MCF 10A (cell line): Measurements from ENCODE around the gene ACAA2. TPM values are rescaled to one million over a fixed set of nuclear protein-coding genes. Genes with fewer than 3 reads are reported as not detected.
A peak's percentile ranks its signal among the peaks of the same experiment; 100 is the strongest.

Source experiments
- BruUV-seq: library from RNA; stranded (reverse); fragments of 400-500 nt; replicated peaks from 2 replicates; lab custom pipeline; 2021; lab: Mats Ljungman, UMichigan
- CTCF ChIA-PET: fragments of 300-600 bp; sonication (Branson Sonifier 250); formaldehyde crosslinking; extraction: SDS; loops from one replicate; lab custom pipeline; 2021; ENCODE audit warnings: antibody characterized with exemption, inconsistent platforms; lab: Yijun Ruan, JAX
- POLR2A ChIA-PET: fragments of 300-600, 350-650 bp; sonication (Branson Sonifier 250); formaldehyde crosslinking; extraction: SDS; loops from one replicate; lab custom pipeline; 2020; ENCODE audit warnings: antibody characterized with exemption, inconsistent platforms; lab: Yijun Ruan, JAX
- DNase-seq: peaks from one replicate; pipeline ENCODE4 v3.0.0-alpha.2; 2018; ENCODE audit not compliant: unreplicated experiment
- H3K27ac Mint-ChIP-seq: one replicate; pipeline ENCODE4 v1.8.0; 2022; ENCODE audit warnings: mild to moderate bottlenecking, low read depth, mixed read lengths; ENCODE audit not compliant: unreplicated experiment
- H3K27me3 Mint-ChIP-seq: one replicate; pipeline ENCODE4 v1.8.0; 2022; ENCODE audit warnings: mixed read lengths; ENCODE audit not compliant: insufficient read depth, unreplicated experiment
- H3K36me3 Mint-ChIP-seq: one replicate; pipeline ENCODE4 v1.8.0; 2022; ENCODE audit warnings: mild to moderate bottlenecking, moderate library complexity, mixed read lengths; ENCODE audit not compliant: insufficient read depth, unreplicated experiment
- H3K4me1 Mint-ChIP-seq: one replicate; pipeline ENCODE4 v1.8.0; 2022; ENCODE audit warnings: mixed read lengths; ENCODE audit not compliant: insufficient read depth, unreplicated experiment
- H3K4me3 Mint-ChIP-seq: one replicate; pipeline ENCODE4 v1.8.0; 2022; ENCODE audit warnings: mild to moderate bottlenecking, moderate library complexity, mixed read lengths; ENCODE audit not compliant: unreplicated experiment
- H3K9me3 Mint-ChIP-seq: one replicate; pipeline ENCODE4 v1.8.0; 2022; ENCODE audit warnings: mixed read lengths; ENCODE audit not compliant: unreplicated experiment
- intact Hi-C: fragments of 100-400 bp; cut with micrococcal nuclease; formaldehyde crosslinking; loops from 2 replicates; pipeline ENCODE4 v1.14.1; 2022
- total RNA-seq: library from RNA; stranded (reverse); gene quantifications from 2 replicates; pipeline ENCODE4 v1.2.3, GENCODE V29; 2022
- TF ChIP-seq, protein P1 (sequence below): fragments of 200-600 bp; IDR thresholded peaks from one replicate; pipeline ENCODE4 v1.8.0; 2022; ENCODE audit warnings: antibody characterized with exemption, mild to moderate bottlenecking; ENCODE audit not compliant: unreplicated experiment

The ACAA2 gene
- total RNA-seq, 1 experiment from 2014 or later: 84.9 TPM

DNA sequence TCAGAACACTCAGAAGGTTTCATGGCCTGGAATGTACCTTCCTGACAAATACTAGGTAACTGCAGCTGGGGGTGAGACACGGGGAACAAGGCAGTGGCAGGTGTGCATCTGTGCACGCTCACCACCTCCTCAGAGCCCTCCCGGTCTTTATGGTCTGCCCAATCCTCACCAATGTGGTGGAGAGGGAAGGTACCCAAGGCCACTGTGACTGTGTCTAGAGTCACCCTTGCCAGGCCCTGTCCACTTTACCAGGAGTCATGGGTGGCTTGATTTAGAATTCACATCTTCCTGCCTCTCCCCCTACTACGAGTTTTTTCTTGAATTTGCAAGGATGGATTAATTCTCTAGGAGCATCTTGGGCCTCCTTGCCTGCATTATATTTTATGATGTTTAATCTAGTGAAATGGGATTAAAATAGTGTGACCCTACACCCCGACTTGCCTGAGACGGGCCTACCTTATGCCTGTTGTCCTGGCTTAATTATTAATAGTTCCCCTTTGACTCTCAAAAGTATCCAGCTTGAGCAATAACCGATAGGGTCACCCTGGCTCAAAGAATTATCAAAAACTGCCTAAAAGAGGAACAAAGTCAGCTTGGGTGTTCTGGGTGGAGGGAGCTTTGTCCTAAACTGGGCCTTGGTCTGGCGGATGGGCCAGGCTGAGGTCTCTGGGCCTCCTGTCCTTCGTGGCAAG lies 56.5 kb downstream of the ACAA2 start:
- ChIA-PET CTCF (interaction anchor here (1.5 kb wide), 1 partner anchor 103 kb away, joined by 5 read pairs; no protein-coding TSS in a partner anchor), POLR2A (no interaction called here)
- Mint-ChIP-seq H3K27ac (no peak overlapping the region), H3K4me1 (no peaks in the 10 kb centered on the region), H3K36me3 (no peaks in the 10 kb centered on the region), H3K9me3 (no peaks in the 10 kb centered on the region), H3K4me3 (no peak overlapping the region), H3K27me3 (no peaks in the 10 kb centered on the region)
- no peak for DNase-seq
- TF ChIP-seq, protein P1, sequence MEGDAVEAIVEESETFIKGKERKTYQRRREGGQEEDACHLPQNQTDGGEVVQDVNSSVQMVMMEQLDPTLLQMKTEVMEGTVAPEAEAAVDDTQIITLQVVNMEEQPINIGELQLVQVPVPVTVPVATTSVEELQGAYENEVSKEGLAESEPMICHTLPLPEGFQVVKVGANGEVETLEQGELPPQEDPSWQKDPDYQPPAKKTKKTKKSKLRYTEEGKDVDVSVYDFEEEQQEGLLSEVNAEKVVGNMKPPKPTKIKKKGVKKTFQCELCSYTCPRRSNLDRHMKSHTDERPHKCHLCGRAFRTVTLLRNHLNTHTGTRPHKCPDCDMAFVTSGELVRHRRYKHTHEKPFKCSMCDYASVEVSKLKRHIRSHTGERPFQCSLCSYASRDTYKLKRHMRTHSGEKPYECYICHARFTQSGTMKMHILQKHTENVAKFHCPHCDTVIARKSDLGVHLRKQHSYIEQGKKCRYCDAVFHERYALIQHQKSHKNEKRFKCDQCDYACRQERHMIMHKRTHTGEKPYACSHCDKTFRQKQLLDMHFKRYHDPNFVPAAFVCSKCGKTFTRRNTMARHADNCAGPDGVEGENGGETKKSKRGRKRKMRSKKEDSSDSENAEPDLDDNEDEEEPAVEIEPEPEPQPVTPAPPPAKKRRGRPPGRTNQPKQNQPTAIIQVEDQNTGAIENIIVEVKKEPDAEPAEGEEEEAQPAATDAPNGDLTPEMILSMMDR: no peak
- no TSS peak for BruUV-seq
- intact Hi-C loops: no loop called here

DNA sequence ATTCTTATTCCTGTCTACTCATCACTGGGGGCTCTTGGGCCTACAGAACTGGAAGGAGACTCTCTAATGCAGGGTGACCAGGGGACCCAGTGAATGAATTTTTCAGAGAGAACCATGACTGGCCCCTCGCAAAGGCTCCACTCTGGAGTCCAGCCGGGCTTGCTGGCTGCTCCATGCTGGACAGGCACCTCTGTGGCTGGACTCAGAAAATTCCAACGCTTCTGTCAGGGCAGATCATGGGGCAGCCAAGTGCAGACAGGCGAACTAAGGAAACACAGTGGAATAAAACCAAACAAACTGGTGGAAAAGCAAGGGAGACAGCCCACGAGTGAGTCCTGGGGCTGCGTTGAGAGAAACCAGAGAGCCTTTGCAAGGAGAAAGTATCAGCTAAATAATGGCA lies 57.2 kb downstream of the ACAA2 start:
- H3K9me3 Mint-ChIP-seq: no peaks in the 10 kb centered on the region

DNA sequence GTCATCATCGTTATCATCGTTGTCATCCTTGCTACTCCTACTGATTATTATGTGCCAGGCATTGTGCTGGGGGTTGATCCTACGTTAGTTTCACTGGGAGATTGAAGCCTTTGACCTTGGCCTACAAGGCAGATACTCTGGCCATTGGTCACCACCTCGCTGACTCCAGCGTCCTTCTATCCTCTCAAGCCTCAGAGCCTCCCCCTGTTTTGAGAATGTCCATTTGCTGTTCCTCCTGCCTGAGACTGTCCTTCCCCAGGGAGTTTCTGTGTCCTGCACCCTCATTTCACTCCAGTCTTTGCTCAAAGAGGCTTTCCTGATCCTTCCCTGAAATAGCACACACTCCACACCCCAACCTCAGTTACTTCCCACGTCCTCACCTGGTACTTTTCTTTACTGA lies 57.8 kb downstream of the ACAA2 start:
- H3K9me3 Mint-ChIP-seq: no peaks in the 10 kb centered on the region
- POLR2A ChIA-PET: no interaction called here
- TF ChIP-seq, protein P1: no peak
- H3K27ac Mint-ChIP-seq: no peak overlapping the region
- H3K36me3 Mint-ChIP-seq: no peaks in the 10 kb centered on the region
- intact Hi-C loops: no loop called here
- BruUV-seq: no TSS peak
- CTCF ChIA-PET: no interaction called here
- DNase-seq: no peak
- no peak overlapping the region for H3K4me3 Mint-ChIP-seq
- H3K4me1 Mint-ChIP-seq: no peaks in the 10 kb centered on the region
- H3K27me3 Mint-ChIP-seq: no peaks in the 10 kb centered on the region

More for the DNA sequence above, 57.2 kb downstream of the ACAA2 start:
- Mint-ChIP-seq H3K27me3 (no peaks in the 10 kb centered on the region), H3K36me3 (no peaks in the 10 kb centered on the region), H3K4me3 (no peak overlapping the region), H3K27ac (no peak overlapping the region), H3K4me1 (no peaks in the 10 kb centered on the region)
- POLR2A ChIA-PET: no interaction called here
- BruUV-seq: no TSS peak
- CTCF ChIA-PET: no interaction called here
- intact Hi-C loops: no loop called here
- DNase-seq: no peak
- TF ChIP-seq, protein P1: no peak

DNA sequence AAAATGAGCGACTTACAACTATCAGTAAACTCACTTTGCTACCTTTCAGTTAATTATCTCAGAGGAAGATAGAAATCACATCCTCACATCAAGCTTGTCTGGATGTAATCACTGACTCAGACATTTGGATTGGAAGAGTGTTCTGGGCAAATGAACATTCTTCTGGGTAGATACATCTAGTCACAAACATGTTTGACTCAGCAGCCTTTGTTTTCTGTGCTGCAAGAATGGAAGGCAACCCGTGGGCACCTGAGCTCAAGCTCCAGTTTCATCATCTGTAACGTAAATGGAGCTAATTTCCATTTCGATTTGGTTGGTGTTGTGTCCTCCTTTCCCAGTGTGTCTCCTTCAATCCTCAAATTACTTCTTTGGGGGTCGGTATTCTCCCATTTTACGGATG lies 58.5 kb downstream of the ACAA2 start:
- no TSS peak for BruUV-seq
- Mint-ChIP-seq H3K27me3 (no peaks in the 10 kb centered on the region), H3K4me1 (no peaks in the 10 kb centered on the region), H3K4me3 (no peak overlapping the region), H3K36me3 (no peaks in the 10 kb centered on the region), H3K27ac (no peak overlapping the region), H3K9me3 (no peaks in the 10 kb centered on the region)
- intact Hi-C loops: no loop called here
- peak; percentile 22 for DNase-seq
- ChIA-PET POLR2A (no interaction called here), CTCF (no interaction called here)
- TF ChIP-seq, protein P1: no peak
